Activated effector memory CD4-positive, alpha-beta T cell treated with Interleukin-2 at 50 U/mL for 16 hours (primary cell): ENCODE data around the gene SLC12A6.

Experiments used
- DNase-seq: peaks from one replicate; pipeline ENCODE4 v3.0.0-alpha.2; 2020

Gene SLC12A6

DNA sequence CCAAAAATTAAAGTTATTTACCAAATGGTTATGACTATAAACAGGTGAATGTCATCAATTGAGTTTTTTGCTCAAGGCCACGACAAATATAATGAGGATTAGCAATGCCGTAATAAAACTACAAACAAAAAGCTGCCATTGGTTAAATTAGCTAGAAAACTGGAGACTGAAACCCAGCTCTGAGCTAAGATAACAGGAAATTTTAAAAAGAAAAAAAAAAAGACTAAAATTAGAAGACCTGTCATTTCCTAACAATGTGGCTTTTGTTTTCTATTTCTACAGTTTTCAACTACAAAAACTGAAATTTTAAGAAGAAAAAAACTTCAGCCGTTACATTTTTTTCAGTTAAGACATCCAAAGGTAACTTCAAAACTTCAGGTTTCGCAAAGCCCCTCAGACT, 9.7 kb downstream of the SLC12A6 start:
- no peak for DNase-seq

GRCh38 chr15:34325368-34325767, 12.2 kb downstream of the SLC12A6 start:
- DNase-seq = no peak

- DNase-seq = no peak
These were observed 12.6 kb downstream of the SLC12A6 start for GRCh38 chr15:34324933-34325332.

- no peak for DNase-seq
These were observed 14.4 kb downstream of the SLC12A6 start for GRCh38 chr15:34323217-34323616.

DNA sequence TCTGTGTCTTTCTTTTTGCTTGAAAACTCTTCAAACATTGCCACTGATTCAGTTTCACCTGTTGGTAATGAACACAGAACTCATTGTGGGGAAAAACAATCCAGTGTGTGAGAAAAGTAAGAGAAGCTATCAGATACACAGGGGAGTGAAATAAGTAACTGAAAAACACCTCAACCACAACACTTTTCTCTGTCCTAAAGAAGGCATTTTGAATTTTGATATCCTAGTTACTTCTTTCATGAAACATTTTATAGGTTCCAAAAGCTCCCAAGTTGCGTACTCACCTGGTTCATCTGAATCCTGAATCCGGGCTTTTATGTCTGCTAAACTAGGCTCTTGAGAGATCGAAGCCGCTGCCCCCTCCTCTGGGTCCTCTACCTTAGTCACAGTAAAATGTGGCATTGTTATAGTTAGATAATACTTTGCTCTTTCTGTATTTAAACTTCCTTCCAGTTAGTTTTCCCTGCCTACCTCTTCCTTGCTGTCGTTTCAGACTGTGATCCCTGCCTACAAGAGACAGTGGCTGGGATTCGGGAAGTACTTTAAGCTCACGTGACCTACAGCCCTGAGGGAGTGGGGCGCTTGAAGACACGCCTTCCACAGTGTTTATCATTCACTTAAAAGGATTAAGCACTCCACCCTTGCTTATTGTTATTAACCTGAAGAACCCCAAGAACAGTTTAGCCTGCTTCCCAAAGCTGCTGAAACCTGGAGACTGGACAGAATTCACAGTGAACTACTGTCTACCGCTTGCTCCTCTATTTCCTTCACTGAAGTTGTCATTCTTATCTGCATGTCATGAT, 19.1 kb downstream of the SLC12A6 start:
- no peak for DNase-seq

GRCh38 chr15:34314491-34315490, 22.8 kb downstream of the SLC12A6 start:
- no peak for DNase-seq

DNA sequence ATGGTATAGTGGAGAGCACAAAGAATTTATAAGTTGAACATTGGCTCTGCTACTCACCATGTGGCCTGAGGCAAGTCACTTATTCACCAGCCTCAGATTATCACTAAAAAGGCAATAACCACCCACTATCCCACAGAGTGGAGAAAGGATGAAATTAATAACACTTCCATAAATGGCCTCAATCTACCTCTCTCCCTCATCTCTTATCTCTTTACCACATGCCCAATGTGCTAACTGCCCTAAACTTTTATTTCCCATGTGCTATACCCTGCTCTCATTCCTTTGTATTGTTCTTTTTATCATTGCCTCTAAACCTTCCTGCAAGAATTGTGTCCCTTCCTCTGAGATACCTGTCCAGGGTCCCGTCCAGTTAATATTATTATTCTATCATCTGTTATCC, 26.0 kb downstream of the SLC12A6 start:
- no peak for DNase-seq

- no peak for DNase-seq
These were observed 33.0 kb downstream of the SLC12A6 start for GRCh38 chr15:34304613-34305012.

DNA sequence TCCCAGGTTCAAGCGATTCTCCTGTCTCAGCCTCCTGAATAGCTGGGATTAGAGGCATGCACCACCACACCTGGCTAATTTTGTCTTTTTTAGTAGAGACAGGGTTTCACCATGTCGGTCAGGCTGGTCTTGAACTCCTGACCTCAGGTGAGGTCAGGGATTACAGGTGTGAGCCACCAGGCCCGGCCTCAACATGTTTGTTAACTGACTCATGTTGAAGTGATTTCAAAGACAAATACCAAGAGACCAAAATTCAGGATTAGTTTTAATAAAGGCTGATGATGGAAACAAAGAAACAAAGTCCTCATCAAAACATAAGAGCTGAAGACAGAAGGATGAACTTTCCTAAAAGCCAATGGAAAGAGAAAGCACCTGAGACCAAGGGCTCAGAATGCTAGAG, 36.5 kb downstream of the SLC12A6 start:
- no peak for DNase-seq

- no peak for DNase-seq
These were observed 40.5 kb downstream of the SLC12A6 start for GRCh38 chr15:34297059-34297458.

- no peak for DNase-seq
These were observed 45.0 kb downstream of the SLC12A6 start for GRCh38 chr15:34292621-34293020.

- no peak for DNase-seq
These were observed 52.6 kb downstream of the SLC12A6 start for GRCh38 chr15:34284937-34285336.

DNA sequence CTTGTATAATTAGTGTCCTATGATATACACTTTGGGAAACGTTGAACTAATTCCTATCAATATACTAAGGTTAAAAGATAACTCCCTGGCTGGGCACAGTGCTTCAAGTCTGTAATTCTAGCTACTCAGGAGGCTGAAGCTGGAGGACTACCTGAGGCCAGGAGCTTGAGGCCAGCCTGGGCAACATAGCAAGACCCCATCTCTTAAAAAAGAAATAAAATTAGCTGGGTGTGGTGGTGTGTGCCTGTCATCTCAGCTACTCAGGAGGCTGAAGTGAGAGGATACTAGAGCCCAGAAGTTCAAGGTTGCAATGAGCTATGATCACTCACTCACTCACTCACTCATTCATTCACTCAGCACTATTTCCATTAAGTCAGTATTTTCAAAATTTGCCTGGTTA, 55.2 kb downstream of the SLC12A6 start:
- no peak for DNase-seq

- DNase-seq = no peak
These were observed 57.4 kb downstream of the SLC12A6 start for GRCh38 chr15:34280193-34280592.

DNA sequence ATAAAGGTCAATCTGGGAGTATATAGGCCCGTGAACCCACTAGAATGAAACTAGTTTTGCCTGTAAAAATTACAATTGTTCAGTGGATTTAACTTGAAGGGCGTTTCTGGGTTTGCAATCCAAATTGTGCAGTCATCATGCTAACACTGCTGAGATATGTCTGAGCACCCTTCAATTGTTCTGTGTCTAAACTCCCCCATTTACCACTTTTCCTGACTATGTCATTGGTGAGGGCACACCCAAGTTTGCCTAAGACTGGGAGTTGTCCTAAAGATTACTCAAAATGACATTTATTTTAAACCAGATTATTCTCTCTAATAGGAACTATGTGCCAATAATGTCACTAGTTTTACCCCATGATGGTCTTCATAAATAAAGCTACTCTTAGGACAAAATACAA, 58.2 kb downstream of the SLC12A6 start:
- no peak for DNase-seq

DNA sequence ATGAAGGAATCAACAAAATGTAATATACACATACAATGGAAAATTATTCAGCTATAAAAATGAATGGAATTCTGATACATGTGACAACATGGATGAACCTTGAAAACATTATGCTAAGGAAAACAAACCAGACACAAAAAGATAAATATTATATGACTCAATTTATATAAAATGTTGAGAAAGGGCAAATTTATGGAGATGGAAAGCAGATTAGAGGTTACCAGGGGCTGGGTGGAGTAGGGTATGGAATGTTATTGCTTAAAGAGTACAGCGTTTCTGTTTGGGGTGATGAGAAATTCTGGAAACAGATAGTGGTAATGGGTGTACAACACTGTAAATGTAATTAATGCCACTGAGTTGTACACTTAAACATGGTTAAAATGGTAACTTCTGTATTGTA, 61.9 kb downstream of the SLC12A6 start:
- DNase-seq = no peak

GRCh38 chr15:34275154-34275553, 62.4 kb downstream of the SLC12A6 start:
- DNase-seq = no peak

DNA sequence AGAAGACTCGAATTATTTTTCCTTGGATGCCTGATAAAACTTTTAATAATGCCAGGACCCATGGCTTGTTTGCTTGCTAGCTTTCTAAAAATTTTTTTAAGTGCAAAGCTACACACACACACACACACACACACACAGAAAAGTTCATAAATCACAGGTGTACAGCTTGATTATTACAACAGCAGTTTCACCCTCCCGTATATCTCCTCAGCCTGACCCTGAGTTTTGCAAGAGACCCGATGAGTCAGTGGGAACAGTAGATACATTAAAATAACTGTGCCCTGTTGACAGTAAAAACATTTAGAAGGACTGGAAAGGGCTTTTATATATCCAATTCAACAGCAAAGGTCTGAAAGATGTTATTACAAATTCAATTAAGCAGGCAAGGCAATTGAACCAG, 66.1 kb downstream of the SLC12A6 start:
- no peak for DNase-seq

DNA sequence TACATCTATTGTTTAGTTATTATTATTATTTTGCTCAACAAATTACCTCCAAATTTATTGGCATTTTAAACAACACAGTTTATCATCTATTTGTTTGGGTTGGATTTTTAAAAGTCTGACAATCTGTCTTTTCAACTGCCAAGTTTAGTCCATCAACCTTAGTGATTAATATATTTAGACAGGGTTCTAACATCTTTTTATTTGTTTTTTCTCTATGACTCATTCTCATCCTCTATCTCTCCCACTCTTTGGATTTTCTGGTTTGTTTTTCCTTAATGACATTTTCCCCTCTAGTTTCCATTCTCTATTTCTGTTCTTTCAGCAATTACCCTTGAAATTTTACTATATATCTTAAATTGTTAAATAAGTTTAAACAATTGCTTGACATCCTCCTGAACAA, 70.8 kb downstream of the SLC12A6 start:
- no peak for DNase-seq

- no peak for DNase-seq
These were observed 73.5 kb downstream of the SLC12A6 start for GRCh38 chr15:34264076-34264475.

GRCh38 chr15:34262362-34262761, 75.2 kb downstream of the SLC12A6 start:
- no peak for DNase-seq

- DNase-seq = no peak
These were observed 78.0 kb downstream of the SLC12A6 start for GRCh38 chr15:34259566-34259965.

- no peak for DNase-seq
These were observed 79.4 kb downstream of the SLC12A6 start for GRCh38 chr15:34258151-34258550.

DNA sequence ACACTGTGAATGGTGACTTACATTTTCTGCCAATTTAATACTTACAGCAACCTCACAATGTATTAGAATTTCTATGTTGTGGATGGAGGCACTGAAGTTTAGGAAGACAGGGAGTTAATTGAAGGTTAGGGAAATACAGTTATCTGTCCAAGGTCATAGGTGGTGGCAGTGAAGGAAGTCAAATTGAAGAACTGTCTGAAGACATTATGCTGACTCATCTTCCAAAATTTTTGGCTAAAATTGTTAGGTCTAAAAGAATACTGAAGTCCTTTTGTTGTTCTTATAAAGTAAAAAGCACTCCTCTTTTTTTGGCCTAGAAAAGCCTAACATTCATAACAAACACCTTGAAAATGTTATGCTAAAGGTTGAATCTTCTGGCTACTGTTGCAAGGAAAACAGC, 85.0 kb downstream of the SLC12A6 start:
- DNase-seq = no peak
